Gastroesophageal sphincter (tissue), 4 donors: ENCODE data around the gene ADGRG7. TPM values are rescaled to one million over a fixed set of nuclear protein-coding genes. Genes with fewer than 3 reads are reported as not detected.

Source experiments
- ATAC-seq: fragments of 150-250 bp; one replicate; pipeline ENCODE4 v1.9.1; 2016; ENCODE audit warnings: mild to moderate bottlenecking, moderate library complexity
- H3K27ac ChIP-seq, 4 donors: fragments of 200-600 bp; sonication (generic) in 3 of 4; 1 replicate in 3 of 4; 2 replicates in 1 of 4; pipeline ENCODE4 v1.5.1; 2016 to 2019
- H3K27me3 ChIP-seq: fragments of 200-600 bp; sonication (generic); one replicate; pipeline ENCODE4 v1.5.1; 2019
- H3K36me3 ChIP-seq, 2 donors: fragments of 200-600 bp; sonication (generic); one replicate each; pipeline ENCODE4 v1.5.1; 2019; ENCODE audit warnings: control low read depth in 1 of 2
- H3K4me1 ChIP-seq, 3 donors: fragments of 200-600 bp; sonication (generic); 1 replicate in 2 of 3; 2 replicates in 1 of 3; pipeline ENCODE4 v1.5.1; 2016 to 2019; ENCODE audit warnings: control low read depth in 2 of 3
- H3K4me3 ChIP-seq, 2 donors: fragments of 200-600 bp; sonication (generic); one replicate each; pipeline ENCODE4 v1.5.1; 2019; ENCODE audit warnings: mild to moderate bottlenecking in 1 of 2, moderate library complexity in 1 of 2
- H3K9me3 ChIP-seq, 3 donors: fragments of 200-600 bp; sonication (generic); one replicate each; pipeline ENCODE4 v1.5.1; 2017 to 2019; ENCODE audit warnings: control low read depth in 2 of 3
- CTCF ChIP-seq, 4 experiments: fragments of 200-600 bp in 2 of 4; fragments of 450-650 bp in 2 of 4; sonication (generic) in 1 of 4; IDR thresholded peaks; one replicate each; pipeline ENCODE4 v1.5.1; 2017 to 2019; ENCODE audit warnings: antibody characterized with exemption in 4 of 4, mild to moderate bottlenecking in 2 of 4, moderate library complexity in 2 of 4
- EP300 ChIP-seq: sonication (generic); formaldehyde crosslinking; IDR thresholded peaks from one replicate; pipeline ENCODE4 v1.6.1; 2017; ENCODE audit warnings: antibody characterized with exemption, mild to moderate bottlenecking
- POLR2A ChIP-seq, 2 donors: fragments of 450-650 bp; IDR thresholded peaks; one replicate each; pipeline ENCODE4 v1.6.1; 2017; ENCODE audit warnings: antibody characterized with exemption in 2 of 2, mild to moderate bottlenecking in 2 of 2, moderate library complexity in 1 of 2
- POLR2AphosphoS5 ChIP-seq: sonication (generic); formaldehyde crosslinking; IDR thresholded peaks from one replicate; pipeline ENCODE4 v1.6.1; 2017; ENCODE audit warnings: antibody characterized with exemption
- WGBS, 2 donors: methylation state at CpG; one replicate each; pipeline ENCODE4 v1.1.5; 2018; ENCODE audit warnings: low coverage in 1 of 2; 5-methylcytosine and 5-hydroxymethylcytosine counted together
- total RNA-seq, 4 donors: library from RNA; depleted of rRNA; stranded (reverse); fragments of >200 nt; gene quantifications; one replicate each; pipeline ENCODE4 v1.1.0, GENCODE V29; 2016

The ADGRG7 gene
- total RNA-seq, 4 donors from 2014 or later = 0.13 TPM; not detected in 3

GRCh38 chr3:100710261-100710968 lies 101.0 kb downstream of the ADGRG7 start:
- no peak for ATAC-seq
- peaks cover 0 to 20% of the 10 kb centered on the region in 2 donors for H3K36me3 ChIP-seq
- 8 to 25% methylated on average over 6 to 8 of the region's 8 CpGs for WGBS, 2 donors
- H3K9me3 ChIP-seq = no peaks in the 10 kb centered on the region
- peak overlapping the region; percentile 84 to 88 for H3K4me3 ChIP-seq
- peaks cover 0 to 57% (median 23%) of the 10 kb centered on the region in 3 donors for H3K4me1 ChIP-seq
- peak overlapping the region; percentile 88 to 99 (median 95) for H3K27ac ChIP-seq
- no peaks in the 10 kb centered on the region for H3K27me3 ChIP-seq
- TF ChIP-seq CTCF (IDR thresholded peaks at IDR 0.05) = peak in 1 of 4 experiments; percentile 23
- no peak for TF ChIP-seq EP300
- no peak for TF ChIP-seq POLR2AphosphoS5

GRCh38 chr3:100715176-100715575 lies 105.8 kb downstream of the ADGRG7 start:
- H3K4me1 ChIP-seq = peaks cover 0 to 89% (median 23%) of the 10 kb centered on the region in 3 donors
- TF ChIP-seq POLR2AphosphoS5 (no peak), EP300 (no peak), POLR2A (IDR thresholded peaks at IDR 0.05) (no peak), CTCF (IDR thresholded peaks at IDR 0.05) (no peak)

GRCh38 chr3:100717063-100717462 lies 107.7 kb downstream of the ADGRG7 start:
- TF ChIP-seq POLR2A (IDR thresholded peaks at IDR 0.05) = no peak
- no peak for TF ChIP-seq EP300
- TF ChIP-seq CTCF (IDR thresholded peaks at IDR 0.05) = no peak
- no peak for TF ChIP-seq POLR2AphosphoS5
- Histone ChIP-seq H3K9me3 (no peaks in the 10 kb centered on the region), H3K27me3 (no peaks in the 10 kb centered on the region), H3K36me3 (peaks cover 0 to 46% of the 10 kb centered on the region in 2 donors), H3K4me3 (no peak overlapping the region), H3K27ac (no peak overlapping the region), H3K4me1 (peaks cover 0 to 76% (median 6%) of the 10 kb centered on the region in 3 donors)
- ATAC-seq = no peak
- 81 to 84% methylated on average over 2 of the region's 2 CpGs for WGBS, 2 donors

More at GRCh38 chr3:100715176-100715575, 105.8 kb downstream of the ADGRG7 start:
- peaks cover 0 to 29% of the 10 kb centered on the region in 2 donors for H3K36me3 ChIP-seq
- no peaks in the 10 kb centered on the region for H3K9me3 ChIP-seq
- no peak overlapping the region for H3K4me3 ChIP-seq
- H3K27ac ChIP-seq = no peak overlapping the region
- no peak for ATAC-seq
- H3K27me3 ChIP-seq = no peaks in the 10 kb centered on the region

- Histone ChIP-seq H3K36me3 (peaks cover 0 to 52% of the 10 kb centered on the region in 2 donors), H3K9me3 (no peaks in the 10 kb centered on the region), H3K4me1 (peaks cover 0 to 68% (median 6%) of the 10 kb centered on the region in 3 donors), H3K27ac (no peak overlapping the region), H3K27me3 (no peaks in the 10 kb centered on the region), H3K4me3 (no peak overlapping the region)
- 83 to 88% methylated on average over 1 to 3 of the region's 4 CpGs for WGBS, 2 donors
- TF ChIP-seq POLR2AphosphoS5 (no peak), EP300 (no peak), POLR2A (IDR thresholded peaks at IDR 0.05) (no peak), CTCF (IDR thresholded peaks at IDR 0.05) (no peak)
- no peak for ATAC-seq
Observed at GRCh38 chr3:100717637-100718487, 108.5 kb downstream of the ADGRG7 start.
